ENCODE results near the gene SEMA6A.

The SEMA6A gene

DNA sequence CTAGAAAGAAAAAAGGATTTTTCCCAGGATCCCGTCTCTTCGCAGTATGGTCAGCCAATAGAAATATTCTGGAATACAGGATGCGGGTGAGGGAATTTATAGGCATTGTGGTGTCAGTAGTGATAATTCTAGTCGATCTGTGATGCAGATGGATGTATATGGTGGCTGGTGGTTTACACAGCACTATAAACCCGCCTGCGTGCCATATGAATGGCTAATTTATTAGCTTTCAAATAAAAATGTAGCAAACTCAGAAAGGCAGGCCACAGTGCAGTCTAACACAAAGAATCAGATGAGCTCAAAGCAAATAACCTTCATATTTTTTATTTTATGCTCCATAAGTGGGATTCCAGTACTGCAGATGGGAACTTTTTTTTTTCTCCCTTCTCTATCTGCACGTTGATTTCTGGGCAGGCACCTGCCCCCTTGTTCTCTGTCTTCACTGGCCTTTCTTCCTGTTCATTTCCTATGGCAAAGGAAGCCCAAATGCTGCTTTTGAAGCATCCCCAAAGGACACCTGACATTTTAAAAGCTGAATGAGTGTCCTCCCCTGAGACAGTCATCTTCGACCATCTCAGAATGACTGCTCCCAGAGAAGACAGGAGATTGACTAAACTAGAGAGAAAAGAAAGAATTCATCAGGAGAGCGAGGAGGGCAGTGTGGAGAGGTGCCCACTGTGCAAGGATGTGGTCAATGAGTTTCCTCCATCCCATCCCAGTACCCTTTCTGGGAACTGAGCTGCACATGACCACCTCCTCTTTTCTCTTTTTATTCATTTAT, 52.1 kb downstream of the SEMA6A start:
- Mint-ChIP-seq H3K36me3 (ENCODE audit: low read depth) (no peaks in the 10 kb centered on the region), H3K4me3 (no peak overlapping the region), H3K27ac (peak overlapping the region; percentile 26 to 72 (median 70)), H3K4me1 (peaks cover 90% of the 10 kb centered on the region), H3K9me3 (no peaks in the 10 kb centered on the region), H3K27me3 (ENCODE audit: low read depth) (no peaks in the 10 kb centered on the region)
- TF ChIP-seq, protein P1, sequence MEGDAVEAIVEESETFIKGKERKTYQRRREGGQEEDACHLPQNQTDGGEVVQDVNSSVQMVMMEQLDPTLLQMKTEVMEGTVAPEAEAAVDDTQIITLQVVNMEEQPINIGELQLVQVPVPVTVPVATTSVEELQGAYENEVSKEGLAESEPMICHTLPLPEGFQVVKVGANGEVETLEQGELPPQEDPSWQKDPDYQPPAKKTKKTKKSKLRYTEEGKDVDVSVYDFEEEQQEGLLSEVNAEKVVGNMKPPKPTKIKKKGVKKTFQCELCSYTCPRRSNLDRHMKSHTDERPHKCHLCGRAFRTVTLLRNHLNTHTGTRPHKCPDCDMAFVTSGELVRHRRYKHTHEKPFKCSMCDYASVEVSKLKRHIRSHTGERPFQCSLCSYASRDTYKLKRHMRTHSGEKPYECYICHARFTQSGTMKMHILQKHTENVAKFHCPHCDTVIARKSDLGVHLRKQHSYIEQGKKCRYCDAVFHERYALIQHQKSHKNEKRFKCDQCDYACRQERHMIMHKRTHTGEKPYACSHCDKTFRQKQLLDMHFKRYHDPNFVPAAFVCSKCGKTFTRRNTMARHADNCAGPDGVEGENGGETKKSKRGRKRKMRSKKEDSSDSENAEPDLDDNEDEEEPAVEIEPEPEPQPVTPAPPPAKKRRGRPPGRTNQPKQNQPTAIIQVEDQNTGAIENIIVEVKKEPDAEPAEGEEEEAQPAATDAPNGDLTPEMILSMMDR (IDR thresholded peaks at IDR 0.05; ENCODE audit: unreplicated experiment in 3 of 3): no peak

DNA sequence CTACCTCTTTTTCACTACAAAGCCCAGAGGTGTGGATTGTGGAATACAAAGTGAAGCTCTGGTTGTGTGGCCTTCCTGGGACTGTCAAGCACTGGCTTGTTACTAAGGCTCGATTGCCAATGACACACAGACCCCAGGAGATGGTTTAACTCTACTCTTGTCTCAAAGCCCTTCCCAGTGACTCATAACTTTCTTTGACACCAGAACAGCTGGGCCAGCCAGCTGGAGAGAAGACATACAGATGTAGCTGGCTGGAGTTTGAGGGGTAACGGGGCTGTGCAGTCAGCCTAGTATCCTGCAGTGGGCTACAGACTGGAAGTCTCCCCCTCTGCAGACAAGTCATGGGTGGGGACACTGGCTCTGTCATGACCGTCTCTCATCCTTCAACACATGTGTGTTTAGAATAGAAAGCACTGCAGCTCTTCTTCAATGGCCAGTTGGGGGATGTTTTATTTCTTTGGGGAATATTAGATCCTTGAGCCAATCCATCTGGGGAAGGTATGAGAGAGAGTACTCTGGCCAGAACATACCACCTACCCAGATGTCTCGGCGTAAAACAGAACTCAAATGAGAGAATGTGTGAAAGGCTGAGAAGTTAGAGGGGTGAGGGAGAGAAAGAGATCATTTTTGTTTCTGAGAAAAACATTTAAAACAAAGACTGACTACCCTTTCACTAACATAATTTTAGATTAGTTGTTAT, 53.3 kb downstream of the SEMA6A start:
- Mint-ChIP-seq H3K9me3 (no peaks in the 10 kb centered on the region), H3K27ac (peak overlapping the region; percentile 26 to 72 (median 70)), H3K27me3 (ENCODE audit: low read depth) (no peaks in the 10 kb centered on the region), H3K4me3 (peak overlapping the region in 1 of 3 experiments; percentile 29), H3K36me3 (ENCODE audit: low read depth) (no peaks in the 10 kb centered on the region), H3K4me1 (peaks cover 88% of the 10 kb centered on the region)
- TF ChIP-seq, protein P1 (IDR thresholded peaks at IDR 0.05; ENCODE audit: unreplicated experiment in 3 of 3): no peak

DNA sequence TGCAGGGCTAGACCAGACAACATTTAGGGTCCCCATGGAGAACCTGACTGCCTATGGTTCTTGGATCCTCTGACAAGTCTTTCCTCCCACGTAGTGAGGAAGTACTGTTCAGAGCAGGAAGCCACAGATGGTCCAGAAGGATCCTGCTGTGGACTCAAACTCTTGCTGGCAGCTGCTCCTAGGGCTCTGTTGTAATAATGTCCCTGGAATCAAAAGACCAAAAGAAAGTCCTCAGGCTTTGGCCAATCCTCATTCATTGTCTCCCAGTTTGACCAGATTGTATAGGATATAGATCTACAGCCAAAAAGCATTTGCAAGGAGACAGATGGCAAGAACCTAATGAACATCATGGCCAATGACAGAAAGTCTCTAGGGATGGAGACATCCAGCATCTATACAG, 53.9 kb downstream of the SEMA6A start:
- H3K4me1 Mint-ChIP-seq: peaks cover 88% of the 10 kb centered on the region
- no peak overlapping the region for H3K4me3 Mint-ChIP-seq
- H3K27me3 Mint-ChIP-seq (ENCODE audit: low read depth): no peaks in the 10 kb centered on the region
- no peaks in the 10 kb centered on the region for H3K36me3 Mint-ChIP-seq (ENCODE audit: low read depth)
- no peaks in the 10 kb centered on the region for H3K9me3 Mint-ChIP-seq
- TF ChIP-seq, protein P1 (IDR thresholded peaks at IDR 0.05; ENCODE audit: unreplicated experiment in 3 of 3): no peak
- peak overlapping the region in 2 of 3 experiments; percentile 70 to 72 for H3K27ac Mint-ChIP-seq

DNA sequence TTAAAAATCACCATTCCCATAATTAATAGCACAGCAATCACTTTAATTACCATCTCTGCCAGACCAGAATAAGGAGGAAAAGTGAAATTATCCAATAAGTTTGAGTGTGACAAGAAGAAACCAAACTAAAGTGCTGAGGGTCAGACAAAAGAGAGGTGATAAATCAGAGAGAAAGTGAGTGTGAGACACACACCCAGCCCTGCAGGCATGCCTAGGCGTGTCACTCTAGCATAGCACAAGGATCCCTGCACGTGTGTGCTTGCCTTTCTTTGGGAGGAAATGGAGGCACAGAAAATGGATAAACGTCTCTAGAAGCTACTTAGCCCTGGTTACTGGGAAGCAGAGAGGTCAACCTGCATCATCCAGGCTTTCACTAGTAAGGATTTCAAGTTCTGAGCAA, 56.2 kb downstream of the SEMA6A start:
- H3K4me1 Mint-ChIP-seq: peaks cover 92% of the 10 kb centered on the region
- no peaks in the 10 kb centered on the region for H3K27me3 Mint-ChIP-seq (ENCODE audit: low read depth)
- peak overlapping the region; percentile 48 to 70 (median 67) for H3K27ac Mint-ChIP-seq
- H3K9me3 Mint-ChIP-seq: no peaks in the 10 kb centered on the region
- H3K4me3 Mint-ChIP-seq: no peak overlapping the region
- TF ChIP-seq, protein P1 (IDR thresholded peaks at IDR 0.05; ENCODE audit: unreplicated experiment in 3 of 3): no peak
- peaks cover 17% of the 10 kb centered on the region for H3K36me3 Mint-ChIP-seq (ENCODE audit: low read depth)

DNA sequence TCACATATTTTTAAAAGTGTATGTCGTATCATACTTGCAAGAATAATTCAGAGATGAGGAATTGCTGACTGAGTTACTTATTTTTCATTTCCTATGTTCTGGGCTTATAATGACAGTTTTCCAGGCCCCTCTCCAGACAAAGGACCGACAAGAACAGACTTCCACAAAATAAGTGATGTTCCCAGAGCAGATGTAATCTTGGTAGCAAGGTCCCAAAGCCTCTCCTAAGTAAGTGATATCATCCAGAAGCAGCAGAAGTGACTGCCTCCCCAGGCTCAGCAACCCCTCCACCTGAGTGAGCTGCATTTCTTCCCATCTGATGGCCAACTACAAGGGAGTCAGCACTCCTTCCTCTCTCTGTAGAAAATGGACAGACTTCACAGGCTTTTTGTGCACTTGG, 57.1 kb downstream of the SEMA6A start:
- no peaks in the 10 kb centered on the region for H3K27me3 Mint-ChIP-seq (ENCODE audit: low read depth)
- H3K36me3 Mint-ChIP-seq (ENCODE audit: low read depth): peaks cover 17% of the 10 kb centered on the region
- TF ChIP-seq, protein P1 (IDR thresholded peaks at IDR 0.05; ENCODE audit: unreplicated experiment in 3 of 3): no peak
- H3K27ac Mint-ChIP-seq: peak overlapping the region in 2 of 3 experiments; percentile 47 to 63
- peaks cover 85% of the 10 kb centered on the region for H3K4me1 Mint-ChIP-seq
- no peak overlapping the region for H3K4me3 Mint-ChIP-seq
- H3K9me3 Mint-ChIP-seq: no peaks in the 10 kb centered on the region
